Transverse colon (tissue), 4 donors: ENCODE measurements around the gene PPM1J. TPM values are rescaled to one million over a fixed set of nuclear protein-coding genes. Genes with fewer than 3 reads are reported as not detected.
"Not testable (repeated sequence)": the region's sequence is repeated elsewhere in the genome, so short reads cannot be mapped to it uniquely, and the experiment has no call there.

ENCODE experiments used
- DNase-seq: peaks from one replicate; pipeline ENCODE4 v3.0.0-alpha.2; 2019
- H3K27ac ChIP-seq, 4 donors: fragments of 200-600 bp; sonication (generic); 2 replicates each; pipeline ENCODE4 v1.5.1; 2016 to 2018; ENCODE audit warnings: inconsistent platforms in 4 of 4
- H3K27me3 ChIP-seq: fragments of 200-600 bp; sonication (generic); 2 replicates; pipeline ENCODE4 v1.5.1; 2017; ENCODE audit warnings: inconsistent platforms
- H3K36me3 ChIP-seq, 4 donors: fragments of 200-600 bp; sonication (generic); 2 replicates each; pipeline ENCODE4 v1.5.1; 2017 to 2019; ENCODE audit warnings: inconsistent platforms in 4 of 4
- H3K4me1 ChIP-seq, 4 donors: fragments of 200-600 bp; sonication (generic); 2 replicates each; pipeline ENCODE4 v1.5.1; 2017 to 2020; ENCODE audit warnings: inconsistent platforms in 4 of 4
- H3K4me3 ChIP-seq, 4 donors: fragments of 200-600 bp; sonication (generic); 1 replicate in 1 of 4; 2 replicates in 3 of 4; pipeline versions ENCODE4 v1.5.1 to v1.6.1; 2017 to 2019; ENCODE audit warnings: inconsistent platforms in 4 of 4
- H3K9me3 ChIP-seq, 2 donors: fragments of 200-600 bp; sonication (generic); 2 replicates each; pipeline ENCODE4 v1.5.1; 2017 to 2019; ENCODE audit warnings: inconsistent platforms in 2 of 2
- EP300 ChIP-seq: sonication (generic); formaldehyde crosslinking; IDR thresholded peaks from one replicate; pipeline ENCODE4 v1.6.1; 2017; ENCODE audit warnings: antibody characterized with exemption, low read depth
- POLR2A ChIP-seq: fragments of 450-650 bp; IDR thresholded peaks from one replicate; pipeline ENCODE4 v1.6.1; 2016; ENCODE audit warnings: antibody characterized with exemption, mild to moderate bottlenecking, moderate library complexity
- POLR2AphosphoS5 ChIP-seq, 3 donors: sonication (generic); formaldehyde crosslinking; IDR thresholded peaks; one replicate each; pipeline ENCODE4 v1.6.1; 2016; ENCODE audit warnings: antibody characterized with exemption in 3 of 3
- WGBS, 2 donors: methylation state at CpG; one replicate each; pipeline ENCODE4 v1.1.5; 2018; ENCODE audit warnings: low coverage in 1 of 2; 5-methylcytosine and 5-hydroxymethylcytosine counted together
- in situ Hi-C, 4 donors: fragments of 200-750 bp; cut with MboI; loops; one replicate each; pipeline versions ENCODE4 v1.15.0 to v1.15.1; 2017; ENCODE audit warnings: low sequenced_read_pairs in 3 of 4, low pct_ligation_motif_present in 1 of 4, low pct_unique_long_range_greater_than_20kb in 1 of 4
- intact Hi-C: fragments of 100-400 bp; cut with DNase I; formaldehyde crosslinking; loops from one replicate; pipeline ENCODE4 v1.15.1; 2023; ENCODE audit warnings: low total_unique reads
- total RNA-seq, 4 donors: library from RNA; depleted of rRNA; stranded (reverse); fragments of >200 nt; gene quantifications; one replicate each; pipeline ENCODE4 v1.1.0, GENCODE V29; 2016
- TF ChIP-seq, protein P1 (sequence below), 5 experiments: fragments of 200-600 bp in 3 of 5; fragments of 450-650 bp in 2 of 5; sonication (generic) in 3 of 5; IDR thresholded peaks; 1 replicate in 2 of 5; 2 replicates in 3 of 5; pipeline ENCODE4 v1.5.1; 2016 to 2017; ENCODE audit warnings: antibody characterized with exemption in 5 of 5, inconsistent platforms in 3 of 5, mild to moderate bottlenecking in 2 of 5, moderate library complexity in 1 of 5

PPM1J gene
- total RNA-seq, 4 donors from 2014 or later, result 0.68 to 1.7 TPM; not detected in 2

DNA sequence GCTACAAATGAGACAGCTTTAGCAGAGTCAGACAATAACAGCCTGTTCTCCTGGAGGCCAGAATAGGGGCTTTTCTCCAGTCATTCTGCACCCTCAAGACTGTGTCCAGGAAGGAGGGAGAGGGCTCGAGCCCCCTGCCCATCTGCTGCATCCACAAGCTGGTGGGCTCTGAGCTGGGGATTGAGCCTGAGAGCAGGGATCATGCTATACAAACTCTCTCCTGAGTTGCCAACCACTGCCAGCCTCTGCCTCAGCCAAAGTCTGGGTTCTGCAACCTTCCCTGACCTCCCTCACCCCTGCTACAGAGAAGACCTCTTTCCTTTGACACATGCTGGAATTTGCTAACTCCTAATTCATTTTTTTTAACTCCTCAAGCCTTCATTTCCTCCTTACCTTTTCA lies 14.8 kb upstream of the PPM1J start:
- H3K27me3 ChIP-seq, result no peaks in the 10 kb centered on the region
- no peaks in the 10 kb centered on the region for H3K36me3 ChIP-seq
- no peaks in the 10 kb centered on the region for H3K9me3 ChIP-seq
- H3K4me1 ChIP-seq, result no peaks in the 10 kb centered on the region
- H3K27ac ChIP-seq, result no peak overlapping the region
- in situ Hi-C loops (loop anchor here in 3 of 4 donors (5.0 to 25.0 kb wide), 5 partner anchors 57 to 345 kb away; partner anchors contain the start of gene LRIG2 (in 1 of the 3)), intact Hi-C loops (no loop called here)
- WGBS, 2 donors, result 60 to 100% methylated on average over 1 of the region's 1 CpG
- no peak for DNase-seq
- H3K4me3 ChIP-seq, result no peak overlapping the region
- TF ChIP-seq, protein P1, sequence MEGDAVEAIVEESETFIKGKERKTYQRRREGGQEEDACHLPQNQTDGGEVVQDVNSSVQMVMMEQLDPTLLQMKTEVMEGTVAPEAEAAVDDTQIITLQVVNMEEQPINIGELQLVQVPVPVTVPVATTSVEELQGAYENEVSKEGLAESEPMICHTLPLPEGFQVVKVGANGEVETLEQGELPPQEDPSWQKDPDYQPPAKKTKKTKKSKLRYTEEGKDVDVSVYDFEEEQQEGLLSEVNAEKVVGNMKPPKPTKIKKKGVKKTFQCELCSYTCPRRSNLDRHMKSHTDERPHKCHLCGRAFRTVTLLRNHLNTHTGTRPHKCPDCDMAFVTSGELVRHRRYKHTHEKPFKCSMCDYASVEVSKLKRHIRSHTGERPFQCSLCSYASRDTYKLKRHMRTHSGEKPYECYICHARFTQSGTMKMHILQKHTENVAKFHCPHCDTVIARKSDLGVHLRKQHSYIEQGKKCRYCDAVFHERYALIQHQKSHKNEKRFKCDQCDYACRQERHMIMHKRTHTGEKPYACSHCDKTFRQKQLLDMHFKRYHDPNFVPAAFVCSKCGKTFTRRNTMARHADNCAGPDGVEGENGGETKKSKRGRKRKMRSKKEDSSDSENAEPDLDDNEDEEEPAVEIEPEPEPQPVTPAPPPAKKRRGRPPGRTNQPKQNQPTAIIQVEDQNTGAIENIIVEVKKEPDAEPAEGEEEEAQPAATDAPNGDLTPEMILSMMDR (IDR thresholded peaks at IDR 0.05), result no peak
- no peak for TF ChIP-seq EP300
- TF ChIP-seq POLR2AphosphoS5 (IDR thresholded peaks at IDR 0.05), result no peak
- TF ChIP-seq POLR2A, result no peak

DNA sequence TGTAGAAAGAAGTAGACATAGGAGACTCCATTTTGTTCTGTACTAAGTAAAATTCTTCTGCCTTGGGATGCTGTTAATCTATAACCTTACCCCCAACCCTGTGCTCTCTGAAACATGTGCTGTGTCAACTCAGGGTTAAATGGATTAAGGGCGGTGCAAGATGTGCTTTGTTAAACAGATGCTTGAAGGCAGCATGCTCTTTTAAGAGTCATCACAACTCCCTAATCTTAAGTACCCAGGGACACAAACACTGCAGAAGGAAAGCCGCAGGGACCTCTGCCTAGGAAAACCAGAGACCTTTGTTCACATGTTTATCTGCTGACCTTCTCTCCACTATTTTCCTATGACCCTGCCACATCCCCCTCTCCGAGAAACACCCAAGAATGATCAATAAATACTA lies 13.9 kb upstream of the PPM1J start:
- H3K36me3 ChIP-seq, H3K4me3 ChIP-seq, intact Hi-C loops, H3K4me1 ChIP-seq, H3K9me3 ChIP-seq, DNase-seq, H3K27me3 ChIP-seq, H3K27ac ChIP-seq: not testable (repeated sequence)
- WGBS, 2 donors, result 82 to 86% methylated on average over 2 to 3 of the region's 3 CpGs
- in situ Hi-C loops, result loop anchor here in 3 of 4 donors (10.0 to 25.0 kb wide), 4 partner anchors 76 to 346 kb away; partner anchors contain the start of gene LRIG2 (in 1 of the 3)

DNA sequence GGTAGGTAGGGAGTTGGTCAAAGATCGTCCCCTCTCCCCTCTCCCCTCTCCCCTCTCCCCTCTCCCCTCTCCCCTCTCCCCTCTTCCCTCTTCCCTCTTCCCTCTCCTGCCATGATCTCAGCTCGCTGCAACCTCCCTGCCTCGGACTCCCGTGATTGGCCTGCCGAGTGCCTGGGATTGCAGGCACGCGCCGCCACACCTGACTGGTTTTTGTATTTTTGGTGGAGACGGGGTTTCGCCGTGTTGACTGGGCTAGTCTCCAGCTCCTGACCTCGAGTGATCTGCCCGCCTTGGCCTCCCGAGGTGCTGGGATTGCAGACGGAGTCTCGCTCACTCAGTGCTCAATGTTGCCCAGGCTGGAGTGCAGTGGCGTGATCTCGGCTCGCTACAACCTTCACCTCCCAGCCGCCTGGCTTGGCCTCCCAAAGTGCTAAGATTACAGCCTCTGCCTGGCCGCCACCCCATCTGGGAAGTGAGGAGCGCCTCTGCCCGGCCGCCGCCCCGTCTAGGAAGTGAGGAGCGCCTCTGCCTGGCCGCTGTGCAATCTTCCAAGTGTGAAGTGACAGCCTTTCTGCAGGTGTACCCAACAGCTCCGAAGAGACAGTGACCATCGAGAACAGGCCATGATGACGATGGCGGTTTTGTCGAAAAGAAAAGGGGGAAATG lies 13.3 kb upstream of the PPM1J start:
- in situ Hi-C loops, result loop anchor here in 3 of 4 donors (10.0 to 25.0 kb wide), 4 partner anchors 76 to 346 kb away; partner anchors contain the start of gene LRIG2 (in 1 of the 3)
- intact Hi-C loops, H3K4me3 ChIP-seq: not testable (repeated sequence)

GRCh38 chr1:112727716-112728115 lies 12.6 kb upstream of the PPM1J start:
- no peak for TF ChIP-seq POLR2A
- no peak overlapping the region for H3K4me3 ChIP-seq
- no peaks in the 10 kb centered on the region for H3K36me3 ChIP-seq
- no peak overlapping the region for H3K27ac ChIP-seq
- H3K27me3 ChIP-seq, result no peaks in the 10 kb centered on the region
- in situ Hi-C loops, result loop anchor here in 3 of 4 donors (10.0 to 25.0 kb wide), 4 partner anchors 77 to 347 kb away; partner anchors contain the start of gene LRIG2 (in 1 of the 3)
- intact Hi-C loops, result no loop called here
- peaks cover 0 to 5% (median 3%) of the 10 kb centered on the region in 4 donors for H3K4me1 ChIP-seq
- no peaks in the 10 kb centered on the region for H3K9me3 ChIP-seq
- no peak for DNase-seq
- WGBS, 2 donors, result 54% methylated on average over 2 of the region's 2 CpGs; no CpG with 5 or more reads in 1 of the 2 donors

More for the DNA sequence above, 13.3 kb upstream of the PPM1J start:
- H3K27me3 ChIP-seq, H3K36me3 ChIP-seq, H3K4me1 ChIP-seq, H3K9me3 ChIP-seq, DNase-seq, H3K27ac ChIP-seq: not testable (repeated sequence)
- 92% methylated on average over 21 of the region's 33 CpGs; no CpG with 5 or more reads in 1 of the 2 donors for WGBS, 2 donors

- in situ Hi-C loops, result loop anchor here in 3 of 4 donors (10.0 to 25.0 kb wide), 4 partner anchors 81 to 351 kb away; partner anchors contain the start of gene LRIG2 (in 2 of the 3)
Observed at GRCh38 chr1:112724240-112724639, 9.1 kb upstream of the PPM1J start.

DNA sequence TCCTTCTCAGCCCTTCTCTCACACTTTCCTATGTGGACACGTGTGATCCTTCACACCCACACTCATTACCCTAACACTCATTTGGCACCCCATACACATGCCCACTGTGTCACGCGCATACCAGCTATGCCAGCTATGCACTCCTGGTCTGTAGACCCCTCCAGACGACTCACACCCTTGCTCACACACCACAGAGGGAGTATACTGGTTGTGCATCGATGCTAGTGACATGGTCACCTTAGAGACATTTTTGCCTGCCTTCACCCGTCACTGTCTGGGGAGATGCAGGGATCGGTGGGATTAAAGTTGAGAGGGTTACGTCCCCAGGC lies 8.3 kb upstream of the PPM1J start:
- TF ChIP-seq POLR2A (no peak), EP300 (no peak), POLR2AphosphoS5 (IDR thresholded peaks at IDR 0.05) (no peak)
- TF ChIP-seq, protein P1 (IDR thresholded peaks at IDR 0.05), result no peak
- H3K27ac ChIP-seq, result no peak overlapping the region
- WGBS, 2 donors, result 80 to 87% methylated on average over 4 to 8 of the region's 8 CpGs
- H3K4me1 ChIP-seq, result peaks cover 0 to 18% (median 13%) of the 10 kb centered on the region in 4 donors
- no peak overlapping the region for H3K4me3 ChIP-seq
- no peaks in the 10 kb centered on the region for H3K27me3 ChIP-seq
- no peaks in the 10 kb centered on the region for H3K36me3 ChIP-seq
- no peak for DNase-seq
- in situ Hi-C loops, result loop anchor here in 3 of 4 donors (10.0 to 25.0 kb wide), 4 partner anchors 81 to 351 kb away; partner anchors contain the start of gene LRIG2 (in 2 of the 3)
- intact Hi-C loops, result no loop called here
- H3K9me3 ChIP-seq, result no peaks in the 10 kb centered on the region

More at GRCh38 chr1:112724240-112724639, 9.1 kb upstream of the PPM1J start:
- H3K27me3 ChIP-seq, H3K4me3 ChIP-seq, H3K36me3 ChIP-seq, intact Hi-C loops, H3K9me3 ChIP-seq, DNase-seq, H3K27ac ChIP-seq: not testable (repeated sequence)
- WGBS, 2 donors, result 98% methylated on average over 4 of the region's 4 CpGs; no CpG with 5 or more reads in 1 of the 2 donors
- H3K4me1 ChIP-seq, result peaks cover 0 to 12% (median 8%) of the 10 kb centered on the region in 4 donors
